CD4-positive, alpha-beta T cell treated with Interleukin-2 at 100 ng/mL for 4 hours (primary cell): ENCODE results near the gene SCO2.
A peak's percentile ranks its signal among the peaks of the same experiment; 100 is the strongest.

Source experiments
- DNase-seq: peaks from one replicate; pipeline ENCODE4 v3.0.0-alpha.2; 2020; ENCODE audit warnings: low spot score

Gene SCO2

GRCh38 chr22:50490531-50491308 is 34.7 kb downstream of the SCO2 start:
- DNase-seq = no peak

GRCh38 chr22:50489363-50490243 is 35.8 kb downstream of the SCO2 start:
- DNase-seq = no peak

DNA sequence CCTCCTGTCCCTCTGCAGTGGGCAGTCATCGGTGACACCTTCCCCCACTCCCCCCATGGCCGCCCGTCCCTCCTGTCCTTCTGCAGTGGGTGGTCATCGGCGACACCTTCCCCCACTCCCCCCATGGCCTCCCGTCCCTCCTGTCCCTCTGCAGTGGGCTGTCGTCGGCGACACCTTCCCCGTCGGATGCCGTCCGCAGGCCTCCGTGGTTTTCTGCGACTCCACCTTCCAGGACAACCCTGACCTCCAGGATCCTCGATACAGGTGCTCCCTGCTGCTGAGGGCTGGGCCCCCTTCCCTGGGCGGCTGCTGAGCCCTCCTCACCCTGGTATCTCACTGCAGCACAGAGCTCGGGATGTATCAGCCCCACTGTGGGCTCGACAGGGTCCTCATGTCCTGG is 36.5 kb downstream of the SCO2 start:
- no peak for DNase-seq

DNA sequence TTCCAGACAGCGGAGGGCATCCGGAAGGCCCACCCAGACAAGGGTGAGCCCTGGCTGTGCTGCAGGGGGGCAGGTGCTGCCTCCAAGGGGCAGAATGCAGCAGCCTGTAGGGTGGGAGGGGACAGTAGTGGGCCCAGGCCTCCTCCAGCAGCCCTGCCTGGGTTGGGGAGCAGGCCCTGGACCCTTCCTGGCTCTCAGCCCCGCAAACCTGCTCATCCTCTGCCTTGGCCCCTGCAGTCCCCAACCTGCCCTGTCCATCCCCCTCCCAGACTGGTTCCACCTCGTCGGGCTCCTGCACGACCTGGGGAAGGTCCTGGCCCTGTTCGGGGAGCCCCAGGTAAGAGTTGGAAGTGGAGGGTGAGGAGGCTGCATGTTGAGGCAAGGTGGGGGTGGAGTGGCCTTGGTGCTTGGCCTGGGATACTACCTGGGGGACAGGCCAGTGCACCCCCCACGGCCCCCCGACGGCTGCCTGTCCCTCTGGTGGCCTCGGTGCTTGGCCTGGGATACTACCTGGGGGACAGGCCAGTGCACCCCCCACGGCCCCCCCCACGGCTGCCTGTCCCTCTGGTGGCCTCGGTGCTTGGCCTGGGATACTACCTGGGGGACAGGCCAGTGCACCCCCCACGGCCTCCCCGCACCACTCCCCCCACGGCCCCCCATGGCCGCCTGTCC is 37.3 kb downstream of the SCO2 start:
- no peak for DNase-seq

- no peak for DNase-seq
Observed at GRCh38 chr22:50487290-50488005, 38.0 kb downstream of the SCO2 start.

- no peak for DNase-seq
Observed at GRCh38 chr22:50486561-50487289, 38.7 kb downstream of the SCO2 start, which contains the start of gene MIOX. Gene MIOX (plus strand): TSS chr22:50486859. CDS start chr22:50486898, 39 bp downstream.

GRCh38 chr22:50485221-50486131 is 39.9 kb downstream of the SCO2 start:
- no peak for DNase-seq

DNA sequence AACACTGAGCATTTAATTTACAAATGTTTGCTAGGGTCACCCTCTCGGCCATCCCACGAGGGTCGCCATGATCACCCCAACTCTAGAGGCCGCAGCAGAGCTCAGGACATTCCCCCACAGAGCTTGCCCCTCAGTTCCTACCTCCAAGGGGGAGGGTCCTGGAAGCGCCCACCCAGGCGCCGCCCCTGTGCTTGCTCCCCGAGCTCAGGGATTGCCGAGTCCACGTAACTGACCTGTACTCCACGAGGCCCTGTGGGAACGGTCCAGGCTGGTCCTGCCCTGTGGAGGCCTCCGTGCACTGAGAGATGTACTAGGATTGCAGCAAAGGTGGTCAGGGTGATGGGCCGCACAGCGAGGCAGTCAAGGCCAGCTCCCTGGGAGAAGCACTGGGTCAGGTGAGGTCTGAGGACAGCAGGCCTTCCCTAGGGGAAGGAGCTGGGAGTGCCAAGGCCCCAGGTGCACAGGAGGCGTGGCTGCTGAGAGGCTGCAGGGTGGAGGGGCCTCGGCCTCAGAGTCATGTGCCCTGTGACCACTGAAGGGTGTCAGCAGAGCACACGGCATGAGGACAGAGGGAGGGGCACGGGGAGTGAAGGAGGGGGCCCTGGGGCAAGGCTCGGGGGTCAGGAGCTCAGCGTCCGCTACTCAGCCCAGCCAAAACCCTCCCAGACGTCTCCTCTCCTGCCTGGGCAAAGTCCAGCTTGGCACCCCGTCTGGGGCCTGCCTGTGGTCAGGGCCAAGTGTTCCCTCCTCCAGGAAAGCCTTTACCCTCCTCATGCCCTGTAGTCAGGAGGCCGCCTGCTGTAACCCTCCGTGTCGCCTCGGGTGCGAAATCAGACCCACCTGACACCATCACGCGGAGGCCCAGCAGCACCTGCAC is 41.2 kb downstream of the SCO2 start:
- DNase-seq = no peak

GRCh38 chr22:50483556-50483955 is 41.8 kb downstream of the SCO2 start:
- DNase-seq = no peak

GRCh38 chr22:50483106-50483505 is 42.3 kb downstream of the SCO2 start:
- DNase-seq = no peak

- no peak for DNase-seq
Observed at GRCh38 chr22:50482107-50483074, 43.0 kb downstream of the SCO2 start.

DNA sequence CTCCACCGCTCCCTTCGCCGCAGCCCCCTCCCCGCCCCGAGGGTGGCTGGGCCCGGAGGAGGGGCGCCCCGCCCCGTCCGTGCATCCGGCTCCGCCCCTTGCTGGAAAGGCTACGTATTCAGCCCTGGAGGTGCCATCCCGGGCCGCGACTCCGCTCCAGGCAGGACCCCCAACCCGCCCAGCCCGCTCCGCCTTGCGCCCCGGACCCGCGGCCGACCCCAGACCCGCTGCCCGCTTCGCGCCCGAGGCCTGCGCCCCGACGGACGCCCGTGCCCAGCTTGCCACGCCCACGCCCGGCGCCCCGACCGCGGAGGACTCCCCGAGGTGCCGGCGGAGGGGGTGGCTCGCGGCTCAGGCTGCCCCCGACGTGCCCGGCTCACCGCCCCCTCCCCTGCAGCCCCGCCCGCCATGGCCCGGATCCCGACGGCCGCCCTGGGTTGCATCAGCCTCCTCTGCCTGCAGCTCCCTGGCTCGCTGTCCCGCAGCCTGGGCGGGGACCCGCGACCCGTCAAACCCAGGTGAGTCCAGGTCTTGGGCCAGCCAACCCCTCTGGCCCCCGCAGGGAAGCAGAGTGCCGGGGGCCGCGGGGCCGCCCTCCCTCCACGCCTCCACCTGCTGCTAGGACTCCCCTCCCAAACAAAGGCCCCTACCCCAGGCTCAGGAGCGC is 43.8 kb downstream of the SCO2 start, which contains the start of gene ADM2:
Gene ADM2, plus strand, starts transcription at position 104 of the 667 bp plus-strand sequence. Its CDS starts 305 bp downstream, at position 409.
- DNase-seq = peak; percentile 58

- no peak for DNase-seq
Observed at GRCh38 chr22:50481045-50481439, 44.4 kb downstream of the SCO2 start.

DNA sequence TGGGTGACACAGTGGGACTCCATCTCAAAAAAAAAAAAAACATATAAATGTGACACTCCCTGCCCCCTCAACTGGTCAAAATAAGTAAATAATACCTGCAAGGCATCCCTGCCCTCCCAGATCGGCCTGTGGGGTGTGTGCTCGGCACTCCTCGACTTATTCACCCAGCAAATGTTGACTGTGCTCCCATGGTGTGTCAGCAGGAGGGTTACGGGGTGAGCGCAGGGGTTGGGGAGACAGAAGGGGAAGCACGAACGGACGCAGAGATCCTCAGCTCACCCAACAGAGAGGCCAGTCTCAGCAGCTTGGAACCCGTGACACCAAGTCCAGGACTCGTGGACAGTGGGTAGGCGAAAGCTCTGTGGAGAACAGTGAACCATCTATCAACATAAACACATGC is 45.7 kb downstream of the SCO2 start:
- no peak for DNase-seq

DNA sequence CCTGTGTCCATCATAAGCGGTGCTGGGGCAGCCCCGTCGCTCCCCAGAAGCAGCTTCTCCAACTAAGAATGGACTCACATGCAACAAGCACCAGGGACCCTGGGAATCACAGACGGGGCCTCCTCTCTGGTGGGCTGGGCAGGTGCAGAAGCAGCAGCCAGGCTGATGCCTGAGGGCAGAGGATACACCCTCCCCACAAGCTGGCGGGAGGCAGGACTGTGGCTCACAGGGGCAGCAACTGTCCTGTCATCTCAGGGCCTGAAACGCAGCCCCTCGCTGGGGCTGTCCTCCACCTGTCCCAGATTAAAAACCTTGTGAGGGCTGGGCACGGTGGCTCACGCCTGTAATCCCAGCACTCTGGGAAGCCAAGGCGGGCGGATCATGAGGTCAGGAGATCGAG is 47.5 kb downstream of the SCO2 start:
- DNase-seq = no peak

DNA sequence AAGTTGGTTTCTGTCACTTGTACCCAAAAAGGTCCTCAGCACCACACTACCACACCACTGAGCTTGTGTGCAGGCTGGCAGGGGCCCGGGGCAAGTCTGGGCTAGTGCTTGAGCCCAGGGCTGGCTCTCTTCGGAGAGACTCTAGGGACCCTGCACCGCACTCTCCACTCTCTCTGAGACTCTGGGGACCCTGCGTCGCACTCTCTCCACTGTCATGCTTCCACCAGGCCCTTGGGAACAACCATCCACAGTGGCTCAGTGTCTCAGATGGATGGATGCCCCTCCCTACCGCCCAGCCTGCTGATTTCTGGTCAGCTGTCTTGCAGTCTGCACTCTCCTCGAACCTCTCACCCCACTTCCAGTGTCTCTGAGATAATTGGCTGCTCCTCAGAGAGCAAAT is 48.5 kb downstream of the SCO2 start:
- no peak for DNase-seq

DNA sequence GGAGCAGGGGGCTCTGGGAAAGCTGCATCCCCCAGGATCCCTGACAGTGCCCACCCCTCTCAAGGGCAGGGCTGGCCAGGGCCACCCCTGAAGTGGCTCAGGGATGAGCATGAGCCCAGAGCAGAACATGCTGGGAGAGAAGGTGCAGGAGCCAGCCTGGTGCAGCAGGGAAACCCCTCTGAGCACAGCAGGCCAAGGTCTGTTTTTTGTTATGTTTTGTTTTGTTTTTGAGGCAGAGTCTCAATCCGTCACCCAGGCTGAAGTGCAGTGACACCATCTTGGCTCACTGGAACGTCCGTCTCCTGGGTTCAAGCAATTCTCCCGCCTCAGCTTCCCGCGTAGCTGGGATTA is 49.8 kb downstream of the SCO2 start:
- DNase-seq = no peak
